Loucy (cell line): ENCODE data around the gene SNAI1.

ENCODE experiments used
- H2AFZ ChIP-seq: fragments of 200-600 bp; sonication (generic); 2 replicates; pipeline ENCODE4 v1.6.0; 2016; ENCODE audit warnings: antibody characterized with exemption, mild to moderate bottlenecking, low read length, moderate library complexity
- H3F3A ChIP-seq: fragments of 200-600 bp; 2 replicates; pipeline ENCODE4 v1.6.0; 2016; ENCODE audit warnings: antibody characterized with exemption, low read depth, mild to moderate bottlenecking
- H3K27me3 ChIP-seq: fragments of 200-600 bp; sonication (generic); 2 replicates; pipeline ENCODE4 v1.6.1; 2014; ENCODE audit warnings: low read length, mild to moderate bottlenecking; ENCODE audit not compliant: insufficient read depth, poor library complexity, severe bottlenecking
- H3K36me3 ChIP-seq: fragments of 200-600 bp; sonication (generic); 2 replicates; pipeline ENCODE4 v1.6.1; 2016; ENCODE audit warnings: low read length; ENCODE audit not compliant: insufficient read depth
- H3K4me1 ChIP-seq: fragments of 200-600 bp; sonication (generic); 2 replicates; pipeline ENCODE4 v1.5.1; 2014; ENCODE audit warnings: low read length, mild to moderate bottlenecking; ENCODE audit not compliant: insufficient read depth, poor library complexity, severe bottlenecking
- H3K4me2 ChIP-seq: fragments of 200-600 bp; sonication (generic); 2 replicates; pipeline ENCODE4 v1.6.0; 2014; ENCODE audit warnings: antibody characterized with exemption, low read length, low read depth, mild to moderate bottlenecking; ENCODE audit not compliant: poor library complexity, severe bottlenecking
- H3K4me3 ChIP-seq: fragments of 200-600 bp; sonication (generic); 2 replicates; pipeline ENCODE4 v1.5.1; 2014; ENCODE audit warnings: low read length, mild to moderate bottlenecking, mixed read lengths; ENCODE audit not compliant: poor library complexity, severe bottlenecking
- H3K79me2 ChIP-seq: fragments of 200-600 bp; sonication (generic); 2 replicates; pipeline ENCODE4 v1.6.1; 2014; ENCODE audit warnings: low read length; ENCODE audit not compliant: insufficient read depth
- H3K9ac ChIP-seq: fragments of 200-600 bp; sonication (generic); 2 replicates; pipeline ENCODE4 v1.6.0; 2014; ENCODE audit warnings: mild to moderate bottlenecking, low read depth, low read length, moderate library complexity; ENCODE audit not compliant: poor library complexity, severe bottlenecking
- H3K9me2 ChIP-seq: fragments of 200-600 bp; sonication (generic); replicated peaks from 2 replicates; pipeline ENCODE4 v1.6.1; 2016; ENCODE audit warnings: low read depth, low read length, mixed read lengths
- H3K9me3 ChIP-seq: fragments of 200-600 bp; sonication (generic); 2 replicates; pipeline ENCODE4 v1.6.1; 2014; ENCODE audit warnings: mild to moderate bottlenecking, antibody characterized with exemption, low read length, low read depth; ENCODE audit not compliant: insufficient read depth
- H4K20me1 ChIP-seq: fragments of 200-600 bp; sonication (generic); 2 replicates; pipeline ENCODE4 v1.6.0; 2014; ENCODE audit warnings: antibody characterized with exemption, low read length, mild to moderate bottlenecking; ENCODE audit not compliant: insufficient read depth, poor library complexity, severe bottlenecking
- CTCF ChIP-seq: fragments of 200-600 bp; sonication (generic); conservative IDR thresholded peaks from 2 replicates; pipeline ENCODE4 v1.5.1; 2014; ENCODE audit warnings: mild to moderate bottlenecking, antibody characterized with exemption, low read length
- EZH2phosphoT487 ChIP-seq: fragments of 200-600 bp; IDR thresholded peaks from 2 replicates; pipeline ENCODE4 v1.6.1; 2018; ENCODE audit warnings: antibody characterized with exemption, mild to moderate bottlenecking, moderate library complexity, borderline replicate concordance

The SNAI1 gene

GRCh38 chr20:50023116-50023805 is 40.5 kb downstream of the SNAI1 start:
- Histone ChIP-seq H3K4me2 (no peak overlapping the region), H3K4me3 (no peak overlapping the region), H3K36me3 (no peaks in the 10 kb centered on the region), H3K79me2 (no peaks in the 10 kb centered on the region), H3K9me2 (no peaks in the 10 kb centered on the region), H3F3A (no peaks in the 10 kb centered on the region), H3K27me3 (no peaks in the 10 kb centered on the region), H3K4me1 (no peaks in the 10 kb centered on the region), H3K9me3 (no peaks in the 10 kb centered on the region), H3K9ac (no peak overlapping the region), H2AFZ (no peak overlapping the region), H4K20me1 (no peaks in the 10 kb centered on the region)
- TF ChIP-seq CTCF (no peak), EZH2phosphoT487 (no peak)

GRCh38 chr20:50026746-50027575 is 44.2 kb downstream of the SNAI1 start:
- Histone ChIP-seq H3K9me3 (no peaks in the 10 kb centered on the region), H3K36me3 (no peaks in the 10 kb centered on the region), H3K4me2 (no peak overlapping the region), H3K79me2 (no peaks in the 10 kb centered on the region), H3K4me3 (no peak overlapping the region), H2AFZ (no peak overlapping the region), H3K9ac (no peak overlapping the region), H3F3A (no peaks in the 10 kb centered on the region), H3K9me2 (no peaks in the 10 kb centered on the region), H4K20me1 (no peaks in the 10 kb centered on the region), H3K27me3 (no peaks in the 10 kb centered on the region), H3K4me1 (no peaks in the 10 kb centered on the region)
- TF ChIP-seq EZH2phosphoT487: no peak
- no peak for TF ChIP-seq CTCF

- H3K4me2 ChIP-seq: no peak overlapping the region
- H2AFZ ChIP-seq: no peak overlapping the region
- TF ChIP-seq EZH2phosphoT487: no peak
- TF ChIP-seq CTCF: no peak
- H3K9ac ChIP-seq: no peak overlapping the region
- H3K9me2 ChIP-seq: no peaks in the 10 kb centered on the region
- no peaks in the 10 kb centered on the region for H3K4me1 ChIP-seq
- H3K79me2 ChIP-seq: no peaks in the 10 kb centered on the region
- H3K4me3 ChIP-seq: no peak overlapping the region
- H3K27me3 ChIP-seq: no peaks in the 10 kb centered on the region
- no peaks in the 10 kb centered on the region for H3K36me3 ChIP-seq
- H4K20me1 ChIP-seq: no peaks in the 10 kb centered on the region
- H3F3A ChIP-seq: no peaks in the 10 kb centered on the region
- H3K9me3 ChIP-seq: no peaks in the 10 kb centered on the region
Measured at GRCh38 chr20:50027611-50028105, 44.9 kb downstream of the SNAI1 start.
